PC-9 (cell line): Measurements from ENCODE around the gene GFY. TPM values are rescaled to one million over a fixed set of nuclear protein-coding genes. Genes with fewer than 3 reads are reported as not detected.

Experiments
- BruUV-seq: library from RNA; stranded (reverse); fragments of 400-500 nt; replicated peaks from 2 replicates; lab custom pipeline; 2021; lab: Mats Ljungman, UMichigan
- CTCF ChIA-PET: fragments of 300-600 bp; sonication (Branson Sonifier 250); formaldehyde crosslinking; loops from one replicate; lab custom pipeline; 2022; ENCODE audit warnings: antibody characterized with exemption; lab: Charles Lee
- POLR2A ChIA-PET: fragments of 300-600 bp; sonication (Branson Sonifier 250); formaldehyde crosslinking; loops from one replicate; lab custom pipeline; 2022; ENCODE audit warnings: antibody characterized with exemption; ENCODE audit not compliant: unreplicated experiment; lab: Charles Lee
- DNase-seq, 2 experiments: peaks; one replicate each; pipeline versions ENCODE4 v3.0.0 to v3.0.0-alpha.2; 2015 to 2022; ENCODE audit warnings: mixed read lengths in 1 of 2
- H2AFZ ChIP-seq: fragments of 200-600 bp; sonication (generic); 2 replicates; pipeline ENCODE4 v1.8.1; 2017; ENCODE audit warnings: antibody characterized with exemption
- H3F3A ChIP-seq: fragments of 200-600 bp; sonication (generic); 2 replicates; pipeline ENCODE4 v1.8.1; 2017; ENCODE audit warnings: antibody characterized with exemption, mild to moderate bottlenecking, low read depth; ENCODE audit not compliant: insufficient read depth
- H3K27ac ChIP-seq: fragments of 200-600 bp; sonication (generic); 2 replicates; pipeline ENCODE4 v1.6.1; 2016; ENCODE audit warnings: mixed run types
- H3K27me3 ChIP-seq: fragments of 200-600 bp; sonication (generic); 2 replicates; pipeline ENCODE4 v1.6.1; 2016; ENCODE audit warnings: low read depth, mixed run types; ENCODE audit not compliant: insufficient read depth
- H3K36me3 ChIP-seq: fragments of 200-600 bp; sonication (generic); 2 replicates; pipeline ENCODE4 v1.6.1; 2016; ENCODE audit warnings: low read depth, mixed run types
- H3K4me1 ChIP-seq: fragments of 200-600 bp; sonication (generic); replicated peaks from 2 replicates; pipeline ENCODE4 v1.6.1; 2016; ENCODE audit warnings: mixed run types; ENCODE audit not compliant: insufficient read depth
- H3K4me2 ChIP-seq: fragments of 200-600 bp; sonication (generic); 2 replicates; pipeline ENCODE4 v1.6.1; 2017; ENCODE audit warnings: mixed run types
- H3K4me3 ChIP-seq: fragments of 200-600 bp; sonication (generic); 2 replicates; pipeline ENCODE4 v1.6.1; 2016; ENCODE audit warnings: mixed run types
- H3K79me2 ChIP-seq: fragments of 200-600 bp; sonication (generic); 2 replicates; pipeline ENCODE4 v1.6.1; 2017; ENCODE audit warnings: low read depth, mixed run types
- H3K9me2 ChIP-seq: fragments of 200-600 bp; sonication (generic); 2 replicates; pipeline ENCODE4 v1.8.1; 2017; ENCODE audit warnings: mild to moderate bottlenecking; ENCODE audit not compliant: insufficient read depth
- H3K9me3 ChIP-seq: fragments of 200-600 bp; sonication (generic); 2 replicates; pipeline ENCODE4 v1.8.1; 2016; ENCODE audit warnings: low read depth; ENCODE audit not compliant: insufficient read depth
- H4K20me1 ChIP-seq: fragments of 200-600 bp; sonication (generic); 2 replicates; pipeline ENCODE4 v1.8.1; 2017; ENCODE audit not compliant: insufficient read depth
- CTCF ChIP-seq: fragments of 200-600 bp; sonication (generic); conservative IDR thresholded peaks from 2 replicates; pipeline ENCODE4 v1.6.1; 2017; ENCODE audit warnings: mixed run types, antibody characterized with exemption, mild to moderate bottlenecking, moderate library complexity
- EZH2 ChIP-seq: fragments of 200-600 bp; sonication (generic); IDR thresholded peaks from 2 replicates; pipeline ENCODE4 v1.8.0; 2017; ENCODE audit warnings: antibody characterized with exemption, low read depth
- intact Hi-C: fragments of 100-400 bp; cut with micrococcal nuclease; formaldehyde crosslinking; loops from one replicate; pipeline ENCODE4 v1.10.0; 2022; ENCODE audit not compliant: unreplicated experiment
- total RNA-seq: library from RNA; stranded (reverse); gene quantifications from 2 replicates; pipeline ENCODE4 v1.2.3, GENCODE V29; 2021

Gene GFY
- total RNA-seq, 1 experiment from 2014 or later: not detected

- DNase-seq: no peak
- H3K79me2 ChIP-seq: no peaks in the 10 kb centered on the region
- CTCF ChIA-PET: no interaction called here
- no peak overlapping the region for H2AFZ ChIP-seq
- H4K20me1 ChIP-seq: no peaks in the 10 kb centered on the region
- POLR2A ChIA-PET: no interaction called here
- H3F3A ChIP-seq: peaks cover 20% of the 10 kb centered on the region
- no peaks in the 10 kb centered on the region for H3K9me3 ChIP-seq
- BruUV-seq: no TSS peak
- intact Hi-C loops: no loop called here
- no peak overlapping the region for H3K27ac ChIP-seq
- H3K27me3 ChIP-seq: peaks cover 43% of the 10 kb centered on the region
- H3K9me2 ChIP-seq: no peaks in the 10 kb centered on the region
- 0 out of 2 replicates have a peak, but pooled peaks cover under 1% of the 10 kb centered on the region for H3K4me1 ChIP-seq
- H3K4me3 ChIP-seq: no peak overlapping the region
- TF ChIP-seq EZH2: no peak
- no peak for TF ChIP-seq CTCF
- H3K36me3 ChIP-seq: no peaks in the 10 kb centered on the region
- no peak overlapping the region for H3K4me2 ChIP-seq
These were observed 12.0 kb downstream of the GFY start for GRCh38 chr19:49437231-49437630.

- no peaks in the 10 kb centered on the region for H3K36me3 ChIP-seq
- H2AFZ ChIP-seq: no peak overlapping the region
- BruUV-seq: no TSS peak
- CTCF ChIA-PET: no interaction called here
- peaks cover 26% of the 10 kb centered on the region for H3F3A ChIP-seq
- H3K79me2 ChIP-seq: no peaks in the 10 kb centered on the region
- 0 out of 2 replicates have a peak, but pooled peaks cover 3% of the 10 kb centered on the region for H3K4me1 ChIP-seq
- no peak overlapping the region for H3K4me3 ChIP-seq
- no peaks in the 10 kb centered on the region for H3K9me3 ChIP-seq
- no peak overlapping the region for H3K27ac ChIP-seq
- intact Hi-C loops: no loop called here
- no peaks in the 10 kb centered on the region for H4K20me1 ChIP-seq
- POLR2A ChIA-PET: no interaction called here
- DNase-seq: no peak
- no peaks in the 10 kb centered on the region for H3K9me2 ChIP-seq
- no peak overlapping the region for H3K4me2 ChIP-seq
- peaks cover 43% of the 10 kb centered on the region for H3K27me3 ChIP-seq
- TF ChIP-seq EZH2: no peak
These were observed 13.1 kb downstream of the GFY start for GRCh38 chr19:49438261-49438660.

GRCh38 chr19:49439836-49440235 is 14.6 kb downstream of the GFY start:
- no TSS peak for BruUV-seq
- ChIA-PET POLR2A (no interaction called here), CTCF (no interaction called here)
- peaks cover 25% of the 10 kb centered on the region for H3F3A ChIP-seq
- H3K9me2 ChIP-seq: no peaks in the 10 kb centered on the region
- H3K9me3 ChIP-seq: no peaks in the 10 kb centered on the region
- H4K20me1 ChIP-seq: no peaks in the 10 kb centered on the region
- no peaks in the 10 kb centered on the region for H3K79me2 ChIP-seq
- peaks cover 43% of the 10 kb centered on the region for H3K27me3 ChIP-seq
- no peak overlapping the region for H3K27ac ChIP-seq
- H3K4me1 ChIP-seq: peaks cover 9% of the 10 kb centered on the region; the same call in 1 of the 2 replicates
- intact Hi-C loops: loop anchor here (10.0 kb wide), 1 partner anchor 175 kb away; no protein-coding TSS in a partner anchor
- no peak for TF ChIP-seq CTCF
- TF ChIP-seq EZH2: no peak
- H3K36me3 ChIP-seq: no peaks in the 10 kb centered on the region
- no peak for DNase-seq
- no peak overlapping the region for H2AFZ ChIP-seq
- no peak overlapping the region for H3K4me3 ChIP-seq
- H3K4me2 ChIP-seq: no peak overlapping the region
